ENCODE data around the gene CPLX3. TPM values are rescaled to one million over a fixed set of nuclear protein-coding genes. Genes with fewer than 3 reads are reported as not detected.

The CPLX3 gene
- total RNA-seq, 4 donors from 2014 or later, result not detected

- Histone ChIP-seq H3K27ac (peak overlapping the region; percentile 91 to 96 (median 94)), H3K36me3 (no peaks in the 10 kb centered on the region), H3K27me3 (no peaks in the 10 kb centered on the region), H3K4me3 (no peak overlapping the region), H3K4me1 (peaks cover 46 to 79% (median 77%) of the 10 kb centered on the region in 4 donors), H3K9me3 (no peaks in the 10 kb centered on the region)
- 48% methylated on average over 6 of the region's 6 CpGs; no CpG with 5 or more reads in 1 of the 2 donors for WGBS, 2 donors (ENCODE audit: low coverage in 1 of 2)
- no peak for TF ChIP-seq EP300 (IDR thresholded peaks at IDR 0.05; ENCODE audit: low read depth)
- TF ChIP-seq POLR2A (IDR thresholded peaks at IDR 0.05), result no peak
- no peak for TF ChIP-seq POLR2AphosphoS5 (IDR thresholded peaks at IDR 0.05)
- no peak for TF ChIP-seq CTCF (IDR thresholded peaks at IDR 0.05)
- intact Hi-C loops (cut with DNase I; ENCODE audit: low total_unique reads) (no loop called here), in situ Hi-C loops (cut with MboI; ENCODE audit: low pct_ligation_motif_present in 1 of 4, low pct_unique_long_range_greater_than_20kb in 1 of 4, low sequenced_read_pairs in 3 of 4) (no loop called here)
- DNase-seq, result no peak
Observed at GRCh38 chr15:74866090-74866489, 39.7 kb downstream of the CPLX3 start.

- TF ChIP-seq POLR2AphosphoS5 (IDR thresholded peaks at IDR 0.05) (no peak), CTCF (IDR thresholded peaks at IDR 0.05) (no peak), EP300 (IDR thresholded peaks at IDR 0.05; ENCODE audit: low read depth) (no peak), POLR2A (IDR thresholded peaks at IDR 0.05) (no peak)
- intact Hi-C loops (cut with DNase I; ENCODE audit: low total_unique reads), result no loop called here
- 0 to 42% methylated on average over 1 of the region's 1 CpG for WGBS, 2 donors (ENCODE audit: low coverage in 1 of 2)
- Histone ChIP-seq H3K4me1 (peaks cover 57 to 93% (median 90%) of the 10 kb centered on the region in 4 donors), H3K9me3 (no peaks in the 10 kb centered on the region), H3K27me3 (no peaks in the 10 kb centered on the region), H3K4me3 (no peak overlapping the region), H3K36me3 (no peaks in the 10 kb centered on the region), H3K27ac (peak overlapping the region; percentile 91 to 96 (median 94))
- in situ Hi-C loops (cut with MboI; ENCODE audit: low pct_ligation_motif_present in 1 of 4, low pct_unique_long_range_greater_than_20kb in 1 of 4, low sequenced_read_pairs in 3 of 4), result no loop called here
- DNase-seq, result no peak
Observed at GRCh38 chr15:74867466-74868038, 41.1 kb downstream of the CPLX3 start.

- H3K27me3 ChIP-seq, result no peaks in the 10 kb centered on the region
- in situ Hi-C loops (cut with MboI; ENCODE audit: low pct_ligation_motif_present in 1 of 4, low pct_unique_long_range_greater_than_20kb in 1 of 4, low sequenced_read_pairs in 3 of 4), result no loop called here
- 10 to 23% methylated on average over 2 to 6 of the region's 6 CpGs for WGBS, 2 donors (ENCODE audit: low coverage in 1 of 2)
- TF ChIP-seq EP300 (IDR thresholded peaks at IDR 0.05; ENCODE audit: low read depth) (no peak), POLR2AphosphoS5 (IDR thresholded peaks at IDR 0.05) (peak in 2 of 3 donors; percentile 48 to 68), POLR2A (IDR thresholded peaks at IDR 0.05) (peak; percentile 18), CTCF (IDR thresholded peaks at IDR 0.05) (no peak)
- H3K4me3 ChIP-seq, result no peak overlapping the region
- no peaks in the 10 kb centered on the region for H3K9me3 ChIP-seq
- peak overlapping the region; percentile 91 to 96 (median 94) for H3K27ac ChIP-seq
- DNase-seq, result peak; percentile 58
- no peaks in the 10 kb centered on the region for H3K36me3 ChIP-seq
- intact Hi-C loops (cut with DNase I; ENCODE audit: low total_unique reads), result no loop called here
- peaks cover 57 to 93% (median 90%) of the 10 kb centered on the region in 4 donors for H3K4me1 ChIP-seq
Observed at GRCh38 chr15:74868059-74868458, 41.6 kb downstream of the CPLX3 start.

GRCh38 chr15:74869372-74869725, 42.9 kb downstream of the CPLX3 start:
- H3K4me3 ChIP-seq, result peak overlapping the region in 1 of 4 donors; percentile 82
- no peaks in the 10 kb centered on the region for H3K27me3 ChIP-seq
- DNase-seq, result no peak
- intact Hi-C loops (cut with DNase I; ENCODE audit: low total_unique reads) (no loop called here), in situ Hi-C loops (cut with MboI; ENCODE audit: low pct_ligation_motif_present in 1 of 4, low pct_unique_long_range_greater_than_20kb in 1 of 4, low sequenced_read_pairs in 3 of 4) (no loop called here)
- H3K36me3 ChIP-seq, result no peaks in the 10 kb centered on the region
- peaks cover 57 to 88% (median 81%) of the 10 kb centered on the region in 4 donors for H3K4me1 ChIP-seq
- TF ChIP-seq POLR2A (IDR thresholded peaks at IDR 0.05) (no peak), CTCF (IDR thresholded peaks at IDR 0.05) (no peak), POLR2AphosphoS5 (IDR thresholded peaks at IDR 0.05) (no peak), EP300 (IDR thresholded peaks at IDR 0.05; ENCODE audit: low read depth) (no peak)
- H3K9me3 ChIP-seq, result no peaks in the 10 kb centered on the region
- H3K27ac ChIP-seq, result peak overlapping the region; percentile 91 to 96 (median 94)
